WI38 (cell line): Measurements from ENCODE around the gene DHRS3.

Source experiments
- H3K4me3 ChIP-seq: 2 replicates; pipeline ENCODE4 v1.5.1; 2011; ENCODE audit warnings: low read depth, mild to moderate bottlenecking, control low read depth, low read length
- TF ChIP-seq, protein P1 (sequence below): IDR thresholded peaks from 2 replicates; pipeline ENCODE4 v1.5.1; 2012; ENCODE audit warnings: low read depth, mild to moderate bottlenecking, control low read depth, low read length

Gene DHRS3

DNA sequence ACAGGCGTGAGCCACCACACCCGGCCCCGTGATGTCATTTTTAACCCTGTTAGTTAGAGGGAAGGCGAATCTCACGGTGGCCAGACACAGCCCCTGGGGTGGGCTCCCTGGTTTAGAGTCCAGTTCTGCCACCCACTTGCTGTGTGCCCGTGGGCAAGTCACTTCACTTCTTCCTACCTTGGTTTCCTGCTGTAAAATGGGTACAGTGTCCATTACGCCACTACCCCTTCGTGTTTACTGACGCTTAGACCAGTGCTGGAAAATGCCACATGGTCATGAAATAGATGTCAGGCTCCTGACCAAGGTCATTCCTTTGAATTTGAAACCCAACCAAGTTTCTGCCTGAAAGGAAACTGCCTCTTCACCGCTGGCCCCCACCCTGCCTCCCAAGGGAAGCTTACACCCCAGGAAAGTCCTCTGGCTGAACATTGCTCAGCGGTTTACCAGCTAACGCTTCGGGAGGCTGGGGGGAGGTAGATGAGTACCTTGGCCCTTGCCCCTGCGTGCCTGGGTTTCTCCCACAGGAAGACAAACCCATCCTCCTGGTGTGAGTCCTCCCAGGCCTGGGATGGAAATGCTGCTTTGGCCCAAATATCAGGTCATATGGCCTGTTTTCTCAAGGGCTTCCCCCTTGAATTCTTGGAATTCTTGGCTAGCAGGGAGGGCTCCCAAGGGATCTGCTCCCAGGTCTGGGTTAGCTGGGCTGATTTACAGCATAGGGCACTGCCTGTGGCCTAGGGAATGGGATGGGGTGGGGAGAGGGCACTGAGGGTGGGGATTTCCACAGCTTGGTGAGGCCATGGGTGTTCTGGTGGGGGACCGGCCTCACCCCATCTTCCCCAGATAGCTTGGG lies 18.3 kb upstream of the DHRS3 start:
- no peak overlapping the region for H3K4me3 ChIP-seq
- TF ChIP-seq, protein P1, sequence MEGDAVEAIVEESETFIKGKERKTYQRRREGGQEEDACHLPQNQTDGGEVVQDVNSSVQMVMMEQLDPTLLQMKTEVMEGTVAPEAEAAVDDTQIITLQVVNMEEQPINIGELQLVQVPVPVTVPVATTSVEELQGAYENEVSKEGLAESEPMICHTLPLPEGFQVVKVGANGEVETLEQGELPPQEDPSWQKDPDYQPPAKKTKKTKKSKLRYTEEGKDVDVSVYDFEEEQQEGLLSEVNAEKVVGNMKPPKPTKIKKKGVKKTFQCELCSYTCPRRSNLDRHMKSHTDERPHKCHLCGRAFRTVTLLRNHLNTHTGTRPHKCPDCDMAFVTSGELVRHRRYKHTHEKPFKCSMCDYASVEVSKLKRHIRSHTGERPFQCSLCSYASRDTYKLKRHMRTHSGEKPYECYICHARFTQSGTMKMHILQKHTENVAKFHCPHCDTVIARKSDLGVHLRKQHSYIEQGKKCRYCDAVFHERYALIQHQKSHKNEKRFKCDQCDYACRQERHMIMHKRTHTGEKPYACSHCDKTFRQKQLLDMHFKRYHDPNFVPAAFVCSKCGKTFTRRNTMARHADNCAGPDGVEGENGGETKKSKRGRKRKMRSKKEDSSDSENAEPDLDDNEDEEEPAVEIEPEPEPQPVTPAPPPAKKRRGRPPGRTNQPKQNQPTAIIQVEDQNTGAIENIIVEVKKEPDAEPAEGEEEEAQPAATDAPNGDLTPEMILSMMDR, result no peak

DNA sequence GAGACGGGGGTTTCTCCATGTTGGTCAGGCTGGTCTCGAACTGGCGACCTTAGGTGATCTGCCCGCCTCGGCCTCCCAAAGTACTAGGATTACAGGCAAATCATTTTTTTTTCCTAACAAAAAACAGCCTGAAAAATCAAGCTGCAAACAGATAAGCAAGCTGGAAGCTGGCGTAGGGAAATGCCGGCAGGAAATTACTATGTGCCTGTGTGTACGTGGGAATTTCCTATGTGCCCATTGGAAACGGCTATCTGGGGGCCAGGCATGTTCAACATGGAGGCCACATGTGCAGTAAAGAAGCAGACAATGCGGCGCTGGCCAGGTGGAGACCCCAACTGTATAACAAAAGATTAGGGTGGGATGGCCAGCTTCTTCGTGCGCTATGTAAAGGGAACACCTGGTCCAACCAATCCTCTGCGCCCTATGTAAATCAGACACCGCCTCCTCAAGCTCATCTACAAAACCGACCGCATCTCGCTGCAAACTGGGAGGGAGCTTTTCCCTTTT lies 16.7 kb upstream of the DHRS3 start:
- no peak overlapping the region for H3K4me3 ChIP-seq
- TF ChIP-seq, protein P1, result no peak

DNA sequence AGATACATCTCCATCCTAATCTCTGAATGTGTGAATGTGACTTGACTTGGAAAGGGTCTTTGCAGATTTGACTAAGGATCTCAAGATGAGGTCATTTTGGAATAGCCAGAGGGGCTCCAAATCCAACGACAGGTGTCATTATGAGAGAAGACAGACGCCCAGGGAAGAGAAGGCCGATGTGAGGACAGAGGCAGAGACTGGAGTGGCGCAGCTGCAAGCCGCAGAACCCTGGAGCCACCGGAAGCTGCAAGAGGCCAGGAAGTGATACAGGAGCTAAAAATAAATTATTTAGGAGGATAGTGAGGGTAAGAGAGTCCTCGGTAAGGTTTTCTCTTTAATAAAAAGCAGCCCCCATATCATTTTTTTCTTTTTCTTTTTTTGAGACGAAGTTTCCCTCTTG lies 16.1 kb upstream of the DHRS3 start:
- TF ChIP-seq, protein P1, result no peak
- H3K4me3 ChIP-seq, result no peak overlapping the region

DNA sequence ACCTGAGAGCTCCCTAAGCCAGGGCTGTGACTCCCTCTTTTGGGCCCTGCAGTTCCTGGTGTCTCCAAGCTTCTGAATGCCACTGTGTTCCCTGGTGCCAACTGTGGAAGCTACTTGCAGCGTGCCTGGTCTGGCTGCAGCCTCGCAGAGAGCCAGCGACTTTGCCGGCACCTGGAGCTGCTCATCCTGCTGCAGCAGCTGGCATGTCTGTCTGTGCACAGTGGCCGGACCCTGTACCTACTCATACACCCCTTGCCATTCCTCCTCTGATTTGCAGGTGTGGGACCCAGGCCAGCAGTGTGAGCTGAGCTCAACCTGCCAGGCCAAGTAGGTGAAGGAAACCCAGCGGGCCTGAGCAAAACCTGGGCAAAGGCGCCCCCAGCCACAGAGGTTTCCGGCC lies 13.6 kb upstream of the DHRS3 start:
- TF ChIP-seq, protein P1, result no peak
- no peak overlapping the region for H3K4me3 ChIP-seq

DNA sequence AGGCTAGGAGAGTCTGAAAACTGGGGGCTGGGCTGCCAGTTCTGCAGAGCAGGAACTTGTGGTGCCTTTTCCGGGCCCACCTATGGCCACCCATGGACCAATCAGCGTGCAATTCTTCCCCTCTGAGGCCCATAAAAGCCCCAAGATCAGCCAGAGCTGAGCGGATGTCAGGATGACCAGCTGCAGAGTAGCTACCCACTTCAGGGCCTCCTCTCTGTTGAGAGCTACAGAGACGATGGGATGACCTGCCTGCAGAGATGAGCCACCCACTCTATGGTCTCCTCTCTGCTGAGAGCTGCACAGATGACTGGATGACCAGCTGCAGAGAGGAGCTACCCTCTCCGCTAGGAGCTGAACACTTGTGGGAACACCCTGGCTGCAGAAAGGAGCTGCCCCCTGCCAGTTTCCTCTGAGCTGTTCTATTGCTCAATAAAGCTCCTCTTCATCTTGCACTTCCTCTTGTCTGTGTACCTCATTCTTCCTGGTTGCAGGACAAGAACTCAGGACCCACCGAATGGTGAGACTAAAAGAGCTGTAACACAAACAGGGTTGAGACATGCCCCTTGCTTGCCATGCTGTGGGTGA lies 13.0 kb upstream of the DHRS3 start:
- no peak overlapping the region for H3K4me3 ChIP-seq
- TF ChIP-seq, protein P1, result no peak

DNA sequence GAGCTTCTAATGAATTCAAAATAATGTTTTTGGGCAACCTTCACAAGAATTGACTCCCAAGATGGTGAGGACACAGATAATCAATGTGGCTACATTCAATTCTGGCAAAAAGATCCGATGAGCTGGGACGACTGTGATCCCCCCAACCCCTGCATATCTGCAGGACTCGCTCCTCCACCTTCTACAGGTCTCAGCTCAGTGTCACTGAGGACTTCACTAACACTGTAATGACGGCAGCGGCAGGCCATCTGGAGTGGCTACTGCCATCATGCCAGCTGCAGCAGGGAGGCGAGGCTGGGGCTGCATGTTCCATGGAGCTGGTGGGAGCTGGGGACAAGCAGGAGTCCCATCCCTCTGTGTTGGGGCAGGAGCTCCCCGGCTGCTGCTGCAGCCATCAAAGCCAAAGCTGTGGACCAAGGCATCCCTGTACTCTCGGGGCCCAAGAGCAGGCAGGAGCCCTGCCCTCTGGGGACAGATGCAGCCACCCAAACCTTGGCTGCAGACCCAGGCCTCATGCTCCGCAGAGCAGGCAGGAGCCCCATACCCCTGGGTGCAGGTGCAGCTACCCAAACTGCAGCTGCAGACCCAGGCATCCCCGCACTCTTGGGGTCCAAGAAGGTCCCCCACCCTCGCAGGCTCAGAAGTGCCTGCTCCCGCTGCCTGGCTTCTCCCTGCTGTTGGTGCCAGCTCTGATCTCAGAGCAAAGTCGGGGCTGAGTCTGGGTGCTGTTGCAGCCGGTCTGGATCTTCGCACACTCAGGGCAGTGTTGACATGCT lies 12.2 kb upstream of the DHRS3 start:
- no peak overlapping the region for H3K4me3 ChIP-seq

More for the DNA sequence above, 12.2 kb upstream of the DHRS3 start:
- TF ChIP-seq, protein P1, result no peak
